GM19468 (cell line): ENCODE measurements around the gene RAPGEF4.

Source experiments
- ATAC-seq: cut with Tn5 transposase; IDR thresholded peaks from one replicate; pipeline ENCODE4 v1.9.1; 2021; ENCODE audit warnings: mild to moderate bottlenecking, moderate library complexity, moderate number of reproducible peaks; ENCODE audit not compliant: unreplicated experiment; ENCODE audit errors: extremely low read depth

The RAPGEF4 gene

DNA sequence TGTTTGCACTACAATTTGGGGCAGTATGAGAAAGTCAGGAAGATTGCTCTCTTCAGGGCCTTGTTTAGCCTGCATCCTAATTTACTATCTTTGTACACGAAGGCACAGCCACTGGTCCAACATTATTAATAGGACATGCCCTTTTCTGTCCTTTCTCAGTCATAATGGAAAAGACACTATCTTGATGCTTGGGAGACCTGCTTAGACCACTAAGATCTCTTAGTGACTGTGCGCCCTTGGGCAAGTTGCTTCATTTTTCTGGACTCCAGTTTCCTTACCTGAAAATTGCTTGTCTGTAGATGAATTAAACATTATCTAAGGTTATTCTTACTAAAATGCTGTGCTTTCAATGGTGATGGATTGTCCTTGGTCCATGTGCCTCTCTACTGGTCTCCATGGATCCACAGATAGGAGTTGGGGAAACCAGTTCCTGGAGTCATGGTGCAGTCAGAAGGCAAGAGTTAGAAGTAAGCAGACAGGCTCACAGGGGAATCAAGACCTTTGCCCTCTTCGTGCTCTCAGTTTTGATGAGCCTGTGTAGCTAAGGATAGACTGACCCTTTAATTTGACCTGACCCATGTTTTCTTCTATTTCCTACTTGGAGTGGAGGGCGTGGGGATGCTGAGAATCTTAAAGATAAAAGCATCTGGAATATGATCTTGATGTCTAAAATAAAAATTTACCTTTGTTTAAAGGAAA is 114.0 kb downstream of the RAPGEF4 start:
- no peak for ATAC-seq

- ATAC-seq = no peak
These were observed 119.9 kb downstream of the RAPGEF4 start for GRCh38 chr2:172855588-172855987.

- no peak for ATAC-seq
These were observed 121.0 kb downstream of the RAPGEF4 start for GRCh38 chr2:172856606-172857005.

DNA sequence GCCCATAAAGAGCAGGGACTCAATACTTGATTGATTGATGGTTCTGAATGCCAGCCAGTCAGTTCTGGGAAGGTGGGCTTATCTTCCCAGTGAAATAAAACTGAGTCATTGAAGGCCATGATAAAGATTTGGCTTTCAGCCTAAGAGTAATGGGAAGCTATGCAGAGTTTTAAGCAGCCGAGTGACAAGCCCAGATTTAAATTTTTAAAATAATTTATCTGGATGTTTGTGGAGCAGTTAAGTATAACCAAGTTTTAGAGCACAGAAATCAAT is 122.8 kb downstream of the RAPGEF4 start:
- ATAC-seq = no peak

GRCh38 chr2:172859581-172860335 is 124.1 kb downstream of the RAPGEF4 start:
- no peak for ATAC-seq

DNA sequence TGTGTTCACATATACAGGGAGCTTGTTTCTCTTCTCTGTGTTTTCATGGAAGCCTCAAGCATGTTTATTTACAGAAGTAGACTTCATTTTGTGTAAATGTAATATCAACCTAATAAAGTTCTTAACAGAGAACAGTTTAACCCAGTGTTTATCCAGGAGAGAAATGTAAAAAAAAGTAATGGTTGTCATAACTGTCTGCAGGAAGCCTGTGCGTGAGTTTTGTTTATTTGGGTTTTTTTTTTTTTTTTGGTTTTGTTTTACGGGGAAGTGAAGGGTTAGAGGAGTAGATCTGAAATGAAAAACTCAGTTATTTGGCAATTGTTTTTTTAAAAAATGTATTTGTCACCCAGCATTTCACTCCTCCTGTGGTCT is 124.7 kb downstream of the RAPGEF4 start:
- no peak for ATAC-seq

DNA sequence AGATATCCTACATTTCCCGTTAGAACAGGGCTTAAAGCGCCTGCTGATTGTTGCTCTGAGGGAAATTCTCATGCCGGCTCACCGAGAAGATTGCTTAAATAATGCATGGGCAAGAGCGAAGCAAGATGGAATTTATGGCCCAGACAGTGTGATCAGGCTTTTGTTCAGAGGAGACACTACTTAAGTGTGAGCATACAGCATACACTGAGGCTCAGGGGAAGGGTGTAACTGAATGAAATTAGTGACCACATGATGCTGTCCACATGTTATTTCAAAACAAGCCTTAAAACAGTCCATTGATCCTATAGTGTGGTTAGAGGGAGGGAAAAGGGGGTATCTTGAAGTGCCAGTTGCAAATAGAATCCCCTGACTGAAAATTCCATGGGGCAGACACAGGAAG is 125.5 kb downstream of the RAPGEF4 start:
- ATAC-seq = no peak

GRCh38 chr2:172861656-172862476 is 126.2 kb downstream of the RAPGEF4 start:
- no peak for ATAC-seq

- ATAC-seq = no peak
These were observed 127.7 kb downstream of the RAPGEF4 start for GRCh38 chr2:172863341-172863740.

- no peak for ATAC-seq
These were observed 128.5 kb downstream of the RAPGEF4 start for GRCh38 chr2:172864182-172864581.

DNA sequence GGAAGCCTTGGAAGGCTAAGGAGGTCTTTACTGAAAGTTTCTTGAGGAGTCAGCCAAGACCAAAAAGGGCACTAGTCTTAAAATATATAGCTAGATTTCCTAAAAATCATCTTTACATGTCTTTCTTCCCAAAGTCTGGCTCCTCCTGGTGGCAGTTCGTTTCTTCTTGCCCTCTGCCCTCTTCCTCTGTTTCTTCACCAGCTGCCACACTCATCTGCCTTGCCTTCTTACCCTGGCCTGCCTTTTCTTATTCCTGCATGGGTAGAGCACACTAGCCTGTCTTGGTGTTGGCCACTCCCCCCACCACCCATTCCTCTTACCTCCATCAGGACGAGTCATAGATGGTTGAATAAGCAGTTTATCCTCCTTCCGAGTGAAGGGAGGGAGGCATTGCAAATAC is 129.8 kb downstream of the RAPGEF4 start:
- no peak for ATAC-seq

DNA sequence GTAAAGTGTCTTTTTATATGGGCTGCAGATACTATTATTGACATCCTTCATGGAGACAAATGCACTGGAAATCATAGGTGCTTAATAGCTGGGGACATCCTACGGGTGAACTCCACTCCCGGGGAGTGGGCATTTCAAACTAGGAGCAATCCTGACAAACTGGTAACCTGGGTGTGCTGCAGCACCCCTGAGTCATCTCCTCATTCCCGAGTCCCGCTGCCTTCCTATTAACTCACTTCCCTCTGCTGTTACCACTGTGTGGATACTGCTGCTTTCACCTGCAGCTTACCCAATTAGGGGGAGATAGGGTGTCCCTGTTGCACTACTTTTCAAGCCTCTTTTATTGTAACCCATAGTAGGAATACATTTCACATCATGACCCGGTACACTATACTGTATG is 134.2 kb downstream of the RAPGEF4 start:
- no peak for ATAC-seq

DNA sequence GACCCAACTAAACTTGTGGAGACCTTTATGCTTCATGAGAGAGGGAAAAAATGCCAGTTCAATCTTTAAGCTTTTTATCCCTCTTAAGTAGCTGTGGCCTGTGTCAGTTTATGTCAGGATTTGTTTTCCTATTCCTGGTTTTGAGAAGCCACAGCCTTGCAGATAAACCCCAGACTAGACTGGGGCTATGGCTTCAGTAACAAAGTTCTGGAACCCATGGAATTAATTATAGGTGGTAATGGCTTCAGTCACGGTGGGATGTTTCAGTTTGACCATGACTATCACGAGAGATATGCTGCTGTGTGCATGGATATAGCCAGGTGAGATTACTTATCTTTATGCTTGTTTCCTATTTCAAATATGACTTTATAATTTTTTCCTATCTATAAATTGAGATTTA is 134.8 kb downstream of the RAPGEF4 start:
- ATAC-seq = no peak

GRCh38 chr2:172877826-172878225 is 142.2 kb downstream of the RAPGEF4 start:
- no peak for ATAC-seq

- ATAC-seq = no peak
These were observed 142.6 kb downstream of the RAPGEF4 start for GRCh38 chr2:172878260-172878659.

GRCh38 chr2:172884336-172884735 is 148.7 kb downstream of the RAPGEF4 start:
- ATAC-seq = no peak

GRCh38 chr2:172885996-172886395 is 150.4 kb downstream of the RAPGEF4 start:
- no peak for ATAC-seq

DNA sequence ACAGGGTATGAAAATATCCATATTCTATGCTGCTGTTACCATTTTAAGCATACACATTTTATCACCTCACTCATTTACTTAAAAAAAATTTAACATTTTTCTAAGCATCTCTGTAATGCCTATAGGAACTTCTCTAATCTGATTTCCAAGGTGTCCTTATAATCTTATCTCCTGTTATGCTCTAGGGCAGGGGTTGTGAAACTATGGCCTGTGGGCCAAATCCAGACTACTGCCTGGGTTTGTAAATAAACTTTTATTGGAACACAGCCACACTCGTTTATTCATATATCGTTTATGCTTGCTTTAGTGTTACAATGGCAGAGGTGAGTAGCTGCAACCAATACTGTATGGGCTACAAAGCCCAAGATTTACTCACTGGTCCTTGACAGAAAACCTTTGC is 151.6 kb downstream of the RAPGEF4 start:
- no peak for ATAC-seq

DNA sequence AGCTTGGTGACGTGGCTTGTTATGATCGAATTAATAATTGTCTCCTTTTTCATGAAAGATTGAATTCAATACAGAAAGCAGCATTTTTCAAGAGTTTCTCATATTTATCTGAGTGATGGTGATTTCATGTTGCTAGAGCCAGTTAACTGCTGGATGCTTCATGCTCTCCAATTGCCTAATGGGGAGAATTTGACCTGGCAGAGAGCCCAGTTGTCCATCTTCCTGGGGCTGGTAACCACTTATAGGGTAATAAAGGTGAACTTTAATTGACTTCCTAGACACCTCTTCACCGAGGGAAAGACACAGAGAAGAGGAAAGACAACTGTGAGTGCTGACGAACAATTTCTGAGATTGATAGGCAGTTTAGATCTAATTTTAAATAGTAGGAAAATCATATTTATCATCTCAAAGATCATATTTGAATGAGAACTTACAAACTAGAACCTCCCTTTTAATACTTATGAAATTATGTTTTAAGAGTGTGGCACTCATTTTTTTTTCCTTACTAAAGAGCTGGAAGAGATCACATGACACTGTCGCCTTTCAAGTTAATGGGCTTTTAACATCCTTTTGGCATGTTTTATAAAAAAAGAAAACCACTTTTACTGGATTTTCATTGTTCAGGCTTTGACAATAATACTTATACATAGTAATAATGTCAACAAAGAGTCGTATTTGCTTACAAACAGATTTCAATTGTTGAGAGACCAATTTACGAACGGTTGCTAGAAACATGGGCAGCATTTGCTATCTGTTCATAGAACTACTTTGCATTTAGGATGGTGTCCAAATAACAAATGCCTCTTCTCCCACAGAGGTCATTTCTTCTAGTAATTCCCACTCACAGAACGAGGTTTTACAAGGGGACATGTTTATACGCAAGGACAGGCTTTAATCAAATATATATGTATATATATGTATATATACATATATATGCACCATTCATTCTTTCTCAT is 153.3 kb downstream of the RAPGEF4 start:
- ATAC-seq = no peak

DNA sequence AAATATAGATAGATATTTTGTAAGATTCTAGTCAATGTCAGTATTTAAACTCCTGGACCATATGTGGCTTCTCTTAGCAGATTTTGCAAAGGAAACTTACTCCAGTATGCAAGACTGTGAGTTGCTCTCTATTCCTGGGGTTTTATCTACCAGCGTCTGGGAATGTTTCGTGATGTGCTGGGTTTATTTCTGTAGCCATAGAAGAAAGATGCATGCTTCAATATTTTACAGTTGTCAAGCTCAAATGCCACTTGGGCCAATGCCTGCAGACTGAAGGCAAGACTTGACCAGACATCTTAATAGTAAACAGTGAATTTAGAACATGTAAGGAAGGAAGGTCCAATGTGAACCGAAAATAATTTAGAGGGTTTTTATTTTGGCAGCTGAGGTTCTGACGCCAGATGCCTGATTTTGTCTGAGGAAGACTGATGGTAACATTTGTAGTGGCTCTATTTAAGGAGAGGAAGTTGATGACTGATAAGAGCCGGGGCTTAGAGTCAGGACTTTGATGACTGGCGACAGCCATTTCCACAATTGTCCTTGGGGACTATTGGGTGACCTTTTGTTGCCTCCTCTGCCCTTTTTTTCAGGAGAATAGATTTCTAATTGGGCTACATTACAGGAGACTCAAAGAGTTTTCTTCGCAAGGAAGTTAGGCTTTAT is 154.3 kb downstream of the RAPGEF4 start:
- ATAC-seq = no peak
